IMR-90 (cell line): ENCODE results near the gene CTSS. TPM values are rescaled to one million over a fixed set of nuclear protein-coding genes. Genes with fewer than 3 reads are reported as not detected.

Experiments used
- ATAC-seq: fragments of 200-7000 bp; cut with Tn5 transposase; 2 replicates; pipeline ENCODE4 v1.9.1; 2020; ENCODE audit warnings: low read depth, mild to moderate bottlenecking, moderate library complexity
- BruUV-seq: library from RNA; stranded (reverse); fragments of 400-500 nt; replicated peaks from 2 replicates; lab custom pipeline; 2021; lab: Mats Ljungman, UMichigan
- CTCF ChIA-PET: fragments of 300-600 bp; formaldehyde crosslinking; extraction: SDS; loops from one replicate; lab custom pipeline; 2021; ENCODE audit warnings: antibody characterized with exemption; lab: Yijun Ruan, JAX
- POLR2A ChIA-PET: fragments of 300-600 bp; sonication (Branson Sonifier 250); formaldehyde crosslinking; loops from one replicate; lab custom pipeline; 2022; ENCODE audit warnings: antibody characterized with exemption; ENCODE audit not compliant: unreplicated experiment; lab: Charles Lee
- DNase-seq: peaks from one replicate; pipeline ENCODE4 v3.0.0; 2013
- H2AFZ ChIP-seq: replicated peaks from 2 replicates; pipeline ENCODE3; 2013; ENCODE audit warnings: low read length, mild to moderate bottlenecking; ENCODE audit not compliant: poor library complexity
- H2AK5ac ChIP-seq: 2 replicates; pipeline ENCODE4 v1.6.1; 2013; ENCODE audit warnings: low read depth, low read length, inconsistent platforms
- H2AK9ac ChIP-seq: replicated peaks from 2 replicates; pipeline ENCODE3; 2013; ENCODE audit warnings: mild to moderate bottlenecking, low read depth, low read length, moderate library complexity; ENCODE audit not compliant: poor library complexity
- H2BK120ac ChIP-seq: 2 replicates; pipeline ENCODE4 v1.6.1; 2013; ENCODE audit warnings: low read depth, low read length, inconsistent platforms
- H2BK15ac ChIP-seq: 3 replicates; pipeline ENCODE4 v1.6.1; 2013; ENCODE audit warnings: low read depth, low read length, inconsistent platforms
- H2BK20ac ChIP-seq: 2 replicates; pipeline ENCODE4 v1.6.1; 2013; ENCODE audit warnings: low read depth, mild to moderate bottlenecking, inconsistent platforms, low read length, moderate library complexity
- H2BK5ac ChIP-seq: 2 replicates; pipeline ENCODE4 v1.6.1; 2013; ENCODE audit warnings: mild to moderate bottlenecking, low read depth, low read length, inconsistent platforms; ENCODE audit not compliant: poor library complexity, severe bottlenecking
- H3K14ac ChIP-seq: replicated peaks from 2 replicates; pipeline ENCODE4 v1.6.1; 2013; ENCODE audit warnings: low read depth, low read length, inconsistent platforms
- H3K18ac ChIP-seq: 2 replicates; pipeline ENCODE4 v1.6.1; 2013; ENCODE audit warnings: low read depth, low read length, control low read depth
- H3K23ac ChIP-seq: 2 replicates; pipeline ENCODE4 v1.6.1; 2013; ENCODE audit warnings: low read depth, low read length, inconsistent platforms
- H3K27ac ChIP-seq: 2 replicates; pipeline ENCODE4 v1.5.1; 2013; ENCODE audit warnings: mild to moderate bottlenecking, control low read depth, low read length; ENCODE audit not compliant: insufficient read depth
- H3K27me3 ChIP-seq: 2 replicates; pipeline ENCODE4 v1.6.1; 2013; ENCODE audit warnings: low read length; ENCODE audit not compliant: control insufficient read depth, insufficient read depth
- H3K36me3 ChIP-seq: 2 replicates; pipeline ENCODE4 v1.6.1; 2013; ENCODE audit warnings: low read length, mixed read lengths; ENCODE audit not compliant: control insufficient read depth, insufficient read depth
- H3K4ac ChIP-seq: 2 replicates; pipeline ENCODE4 v1.6.1; 2013; ENCODE audit warnings: low read depth, low read length, inconsistent platforms
- H3K4me1 ChIP-seq: 2 replicates; pipeline ENCODE4 v1.6.1; 2013; ENCODE audit warnings: low read length, mixed read lengths; ENCODE audit not compliant: control insufficient read depth, insufficient read depth
- H3K4me2 ChIP-seq: 2 replicates; pipeline ENCODE4 v1.6.1; 2013; ENCODE audit warnings: low read depth, mild to moderate bottlenecking, control low read depth, low read length, moderate library complexity
- H3K4me3 ChIP-seq: 2 replicates; pipeline ENCODE4 v1.5.1; 2013; ENCODE audit warnings: low read depth, mild to moderate bottlenecking, control low read depth, low read length, moderate library complexity; ENCODE audit not compliant: insufficient read depth
- H3K56ac ChIP-seq: 2 replicates; pipeline ENCODE4 v1.6.1; 2013; ENCODE audit warnings: low read length, inconsistent platforms; ENCODE audit not compliant: insufficient read depth; ENCODE audit errors: extremely low read depth
- H3K79me1 ChIP-seq, 2 experiments: 2 replicates each; pipeline ENCODE4 v1.6.1; 2013; ENCODE audit warnings: low read length in 2 of 2, inconsistent platforms in 1 of 2, low read depth in 1 of 2
- H3K9ac ChIP-seq: 2 replicates; pipeline ENCODE4 v1.6.1; 2013; ENCODE audit warnings: low read depth, low read length, control low read depth
- H3K9me1 ChIP-seq: 2 replicates; pipeline ENCODE4 v1.6.1; 2013; ENCODE audit warnings: low read length, inconsistent platforms; ENCODE audit not compliant: insufficient read depth
- H3K9me3 ChIP-seq: 2 replicates; pipeline ENCODE4 v1.6.1; 2013; ENCODE audit warnings: low read length; ENCODE audit not compliant: control insufficient read depth, insufficient read depth
- H4K20me1 ChIP-seq: 2 replicates; pipeline ENCODE4 v1.6.1; 2013; ENCODE audit warnings: low read length, inconsistent platforms; ENCODE audit not compliant: insufficient read depth
- H4K5ac ChIP-seq: 2 replicates; pipeline ENCODE4 v1.6.1; 2013; ENCODE audit warnings: mild to moderate bottlenecking, low read depth, low read length, control low read depth
- H4K8ac ChIP-seq, 2 experiments: 2 replicates each; pipeline ENCODE4 v1.6.1; 2013; ENCODE audit warnings: low read depth in 2 of 2, low read length in 2 of 2, control low read depth in 1 of 2, inconsistent platforms in 1 of 2
- H4K91ac ChIP-seq: 2 replicates; pipeline ENCODE4 v1.6.1; 2013; ENCODE audit warnings: low read depth, low read length, inconsistent platforms; ENCODE audit not compliant: insufficient read depth
- FOS ChIP-seq: fragments of 150-350 bp; IDR thresholded peaks from 2 replicates; pipeline ENCODE4 v1.6.1; 2016; ENCODE audit warnings: low read depth, low read length
- MAFK ChIP-seq: IDR thresholded peaks from 2 replicates; pipeline ENCODE4 v1.6.1; 2012; ENCODE audit warnings: low read depth, low read length, improper control_type of control experiment
- WGBS, 2 experiments: methylation state at CpG; one replicate each; pipeline versions ENCODE4 v1.1.5 to v1.1.7; 2013; ENCODE audit warnings: missing lambda C conversion rate in 2 of 2; ENCODE audit not compliant: insufficient read length in 1 of 2; ENCODE audit errors: extremely low coverage in 2 of 2; 5-methylcytosine and 5-hydroxymethylcytosine counted together
- dilution Hi-C: fragments of 300-500 bp; cut with HindIII; formaldehyde crosslinking; loops from one replicate; pipeline ENCODE4 v1.14.3; 2018; ENCODE audit warnings: low sequenced_read_pairs; ENCODE audit not compliant: unreplicated experiment
- in situ Hi-C: fragments of 300-500 bp; cut with MboI; formaldehyde crosslinking; loops from 3 replicates; pipeline ENCODE4 v1.14.3; 2019; ENCODE audit warnings: low sequenced_read_pairs, inconsistent platforms, mixed read lengths
- intact Hi-C: fragments of 100-400 bp; cut with micrococcal nuclease; formaldehyde crosslinking; loops from 2 replicates; pipeline ENCODE4 v1.10.0; 2022
- polyA plus RNA-seq, 3 experiments: library from polyadenylated mRNA; depleted of rRNA; stranded (reverse); fragments of >200 nt; gene quantifications; 2 replicates each; pipeline ENCODE4 v1.2.3, GENCODE V29; 2012; ENCODE audit warnings: low replicate concordance in 1 of 3
- total RNA-seq: library from RNA; depleted of rRNA; stranded (reverse); fragments of >200 nt; gene quantifications from 2 replicates; pipeline ENCODE4 v1.2.3, GENCODE V29; 2012

Gene CTSS
- total and polyA plus RNA-seq, 2 of the 4 experiments (the other 2 are of a cell fraction) = 0.18 to 0.48 TPM

DNA sequence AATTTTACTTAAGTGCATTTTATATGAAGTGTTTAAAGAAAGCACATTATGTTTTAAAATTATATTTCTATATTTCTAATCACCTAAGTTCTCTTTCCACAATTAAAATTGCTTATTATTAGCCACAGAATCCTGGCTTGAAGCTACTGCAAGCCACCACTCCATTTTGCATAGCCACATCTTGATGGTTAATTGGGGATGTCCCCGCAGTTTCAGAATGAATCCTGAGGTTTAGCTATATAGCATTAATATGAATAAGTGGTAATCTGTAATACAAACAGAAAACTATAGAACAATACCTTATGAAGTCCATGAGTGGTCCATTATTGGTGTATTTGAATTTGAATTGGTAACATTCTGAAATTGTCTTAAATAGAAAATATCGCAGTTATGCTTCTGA, 57.0 kb downstream of the CTSS start:
- POLR2A ChIA-PET = no interaction called here
- no TSS peak for BruUV-seq

More for the DNA sequence above, 57.0 kb downstream of the CTSS start:
- Histone ChIP-seq H2BK20ac (no peak overlapping the region), H2BK5ac (no peak overlapping the region), H4K8ac (no peak overlapping the region), H4K91ac (no peak overlapping the region), H3K18ac (no peak overlapping the region), H3K56ac (no peak overlapping the region), H3K9ac (no peak overlapping the region), H2BK15ac (no peak overlapping the region), H3K27ac (no peak overlapping the region), H2BK120ac (no peak overlapping the region), H3K27me3 (peaks cover 4% of the 10 kb centered on the region; the same call in 1 of the 2 replicates), H3K4me3 (no peak overlapping the region), H3K79me1 (no peaks in the 10 kb centered on the region), H3K14ac (no peak overlapping the region), H3K23ac (no peak overlapping the region), H3K9me1 (no peaks in the 10 kb centered on the region), H2AFZ (no peak overlapping the region), H2AK9ac (no peak overlapping the region), H2AK5ac (no peak overlapping the region), H3K9me3 (no peaks in the 10 kb centered on the region), H3K36me3 (no peaks in the 10 kb centered on the region), H4K20me1 (no peaks in the 10 kb centered on the region), H3K4me2 (no peak overlapping the region), H4K5ac (no peak overlapping the region), H3K4ac (no peak overlapping the region), H3K4me1 (no peaks in the 10 kb centered on the region)
- CTCF ChIA-PET = interaction anchor here (1.2 kb wide), 1 partner anchor 16 kb away, joined by 3 read pairs; no protein-coding TSS in a partner anchor
- dilution Hi-C loops (no loop called here), intact Hi-C loops (no loop called here), in situ Hi-C loops (no loop called here)
- TF ChIP-seq MAFK = no peak
- TF ChIP-seq FOS = no peak
- no peak for DNase-seq
- WGBS, 2 experiments = no CpG with 5 or more reads among the region's 2 CpGs
- ATAC-seq = no peak
